Measurements from ENCODE around the gene SLC38A2. TPM values are rescaled to one million over a fixed set of nuclear protein-coding genes. Genes with fewer than 3 reads are reported as not detected.

The SLC38A2 gene
- total RNA-seq, 1 donor from 2014 or later, result 291 TPM

GRCh38 chr12:46412857-46413256 is 40.3 kb upstream of the SLC38A2 start:
- H3K4me3 ChIP-seq (ENCODE audit: low read depth, low read length), result no peak overlapping the region
- H3K27me3 ChIP-seq (ENCODE audit: control insufficient read depth, insufficient read depth, low read length), result no peaks in the 10 kb centered on the region
- no peak for DNase-seq (ENCODE audit: low read depth)
- no peak for TF ChIP-seq CTCF (IDR thresholded peaks at IDR 0.05; ENCODE audit: insufficient read depth, low read length, poor library complexity, severe bottlenecking)
- H3K36me3 ChIP-seq (ENCODE audit: control insufficient read depth, insufficient read depth, low read length), result no peaks in the 10 kb centered on the region

GRCh38 chr12:46410495-46410894 is 37.9 kb upstream of the SLC38A2 start:
- H3K4me3 ChIP-seq (ENCODE audit: low read depth, low read length), result no peak overlapping the region
- H3K36me3 ChIP-seq (ENCODE audit: control insufficient read depth, insufficient read depth, low read length), result no peaks in the 10 kb centered on the region
- no peaks in the 10 kb centered on the region for H3K27me3 ChIP-seq (ENCODE audit: control insufficient read depth, insufficient read depth, low read length)
- DNase-seq (ENCODE audit: low read depth), result no peak
- TF ChIP-seq CTCF (IDR thresholded peaks at IDR 0.05; ENCODE audit: insufficient read depth, low read length, poor library complexity, severe bottlenecking), result no peak

- TF ChIP-seq CTCF (IDR thresholded peaks at IDR 0.05; ENCODE audit: insufficient read depth, low read length, poor library complexity, severe bottlenecking), result no peak
- no peaks in the 10 kb centered on the region for H3K27me3 ChIP-seq (ENCODE audit: control insufficient read depth, insufficient read depth, low read length)
- H3K4me3 ChIP-seq (ENCODE audit: low read depth, low read length), result no peak overlapping the region
- H3K36me3 ChIP-seq (ENCODE audit: control insufficient read depth, insufficient read depth, low read length), result no peaks in the 10 kb centered on the region
- no peak for DNase-seq (ENCODE audit: low read depth)
These were observed 37.4 kb upstream of the SLC38A2 start for GRCh38 chr12:46409974-46410373.

GRCh38 chr12:46409342-46409741 is 36.8 kb upstream of the SLC38A2 start:
- H3K4me3 ChIP-seq (ENCODE audit: low read depth, low read length), result no peak overlapping the region
- TF ChIP-seq CTCF (IDR thresholded peaks at IDR 0.05; ENCODE audit: insufficient read depth, low read length, poor library complexity, severe bottlenecking), result no peak
- H3K27me3 ChIP-seq (ENCODE audit: control insufficient read depth, insufficient read depth, low read length), result no peaks in the 10 kb centered on the region
- no peak for DNase-seq (ENCODE audit: low read depth)
- H3K36me3 ChIP-seq (ENCODE audit: control insufficient read depth, insufficient read depth, low read length), result no peaks in the 10 kb centered on the region

GRCh38 chr12:46408441-46408840 is 35.9 kb upstream of the SLC38A2 start:
- no peak overlapping the region for H3K4me3 ChIP-seq (ENCODE audit: low read depth, low read length)
- TF ChIP-seq CTCF (IDR thresholded peaks at IDR 0.05; ENCODE audit: insufficient read depth, low read length, poor library complexity, severe bottlenecking), result no peak
- no peaks in the 10 kb centered on the region for H3K36me3 ChIP-seq (ENCODE audit: control insufficient read depth, insufficient read depth, low read length)
- no peak for DNase-seq (ENCODE audit: low read depth)
- no peaks in the 10 kb centered on the region for H3K27me3 ChIP-seq (ENCODE audit: control insufficient read depth, insufficient read depth, low read length)

- no peaks in the 10 kb centered on the region for H3K36me3 ChIP-seq (ENCODE audit: control insufficient read depth, insufficient read depth, low read length)
- H3K27me3 ChIP-seq (ENCODE audit: control insufficient read depth, insufficient read depth, low read length), result no peaks in the 10 kb centered on the region
- no peak for DNase-seq (ENCODE audit: low read depth)
- no peak for TF ChIP-seq CTCF (IDR thresholded peaks at IDR 0.05; ENCODE audit: insufficient read depth, low read length, poor library complexity, severe bottlenecking)
- no peak overlapping the region for H3K4me3 ChIP-seq (ENCODE audit: low read depth, low read length)
These were observed 34.8 kb upstream of the SLC38A2 start for GRCh38 chr12:46407361-46407760.
